ENCODE results near the gene FAM174B.

DNA sequence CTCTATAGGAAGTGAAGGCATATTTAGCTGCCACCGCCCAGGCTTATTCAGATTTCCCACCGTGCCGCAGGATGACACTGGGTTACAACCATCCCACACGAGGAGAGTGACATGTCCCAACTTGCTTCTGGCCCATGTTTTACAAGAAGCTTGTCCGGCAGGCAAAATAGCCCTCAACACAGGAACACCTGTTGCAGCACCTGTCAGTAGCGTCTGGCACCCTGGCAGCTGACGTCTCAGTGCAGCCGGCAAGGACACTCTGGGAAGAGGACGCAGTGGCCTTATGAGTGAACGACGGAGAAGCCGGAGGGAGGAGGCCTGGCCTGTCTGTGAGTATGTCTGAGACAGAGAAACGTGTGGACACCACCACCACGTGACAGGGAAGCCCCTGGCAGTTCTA, 32.1 kb downstream of the FAM174B start:
- TF ChIP-seq, protein P1, sequence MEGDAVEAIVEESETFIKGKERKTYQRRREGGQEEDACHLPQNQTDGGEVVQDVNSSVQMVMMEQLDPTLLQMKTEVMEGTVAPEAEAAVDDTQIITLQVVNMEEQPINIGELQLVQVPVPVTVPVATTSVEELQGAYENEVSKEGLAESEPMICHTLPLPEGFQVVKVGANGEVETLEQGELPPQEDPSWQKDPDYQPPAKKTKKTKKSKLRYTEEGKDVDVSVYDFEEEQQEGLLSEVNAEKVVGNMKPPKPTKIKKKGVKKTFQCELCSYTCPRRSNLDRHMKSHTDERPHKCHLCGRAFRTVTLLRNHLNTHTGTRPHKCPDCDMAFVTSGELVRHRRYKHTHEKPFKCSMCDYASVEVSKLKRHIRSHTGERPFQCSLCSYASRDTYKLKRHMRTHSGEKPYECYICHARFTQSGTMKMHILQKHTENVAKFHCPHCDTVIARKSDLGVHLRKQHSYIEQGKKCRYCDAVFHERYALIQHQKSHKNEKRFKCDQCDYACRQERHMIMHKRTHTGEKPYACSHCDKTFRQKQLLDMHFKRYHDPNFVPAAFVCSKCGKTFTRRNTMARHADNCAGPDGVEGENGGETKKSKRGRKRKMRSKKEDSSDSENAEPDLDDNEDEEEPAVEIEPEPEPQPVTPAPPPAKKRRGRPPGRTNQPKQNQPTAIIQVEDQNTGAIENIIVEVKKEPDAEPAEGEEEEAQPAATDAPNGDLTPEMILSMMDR (IDR thresholded peaks at IDR 0.05; ENCODE audit: poor library complexity, severe bottlenecking), result no peak
- no peak for TF ChIP-seq SMC3 (conservative IDR thresholded peaks at IDR 0.05; ENCODE audit: poor library complexity)
- TF ChIP-seq EZH2 (IDR thresholded peaks at IDR 0.05; ENCODE audit: borderline replicate concordance, insufficient read depth, low read length, poor library complexity, severe bottlenecking), result no peak
